GM18858 (cell line): ENCODE data around the gene CCDC18.
"Not testable (repeated sequence)": the region's sequence is repeated elsewhere in the genome, so short reads cannot be mapped to it uniquely, and the experiment has no call there.

Experiments used
- ATAC-seq: cut with Tn5 transposase; IDR thresholded peaks from one replicate; pipeline ENCODE4 v1.9.1; 2021; ENCODE audit not compliant: unreplicated experiment

CCDC18 gene, protein sequence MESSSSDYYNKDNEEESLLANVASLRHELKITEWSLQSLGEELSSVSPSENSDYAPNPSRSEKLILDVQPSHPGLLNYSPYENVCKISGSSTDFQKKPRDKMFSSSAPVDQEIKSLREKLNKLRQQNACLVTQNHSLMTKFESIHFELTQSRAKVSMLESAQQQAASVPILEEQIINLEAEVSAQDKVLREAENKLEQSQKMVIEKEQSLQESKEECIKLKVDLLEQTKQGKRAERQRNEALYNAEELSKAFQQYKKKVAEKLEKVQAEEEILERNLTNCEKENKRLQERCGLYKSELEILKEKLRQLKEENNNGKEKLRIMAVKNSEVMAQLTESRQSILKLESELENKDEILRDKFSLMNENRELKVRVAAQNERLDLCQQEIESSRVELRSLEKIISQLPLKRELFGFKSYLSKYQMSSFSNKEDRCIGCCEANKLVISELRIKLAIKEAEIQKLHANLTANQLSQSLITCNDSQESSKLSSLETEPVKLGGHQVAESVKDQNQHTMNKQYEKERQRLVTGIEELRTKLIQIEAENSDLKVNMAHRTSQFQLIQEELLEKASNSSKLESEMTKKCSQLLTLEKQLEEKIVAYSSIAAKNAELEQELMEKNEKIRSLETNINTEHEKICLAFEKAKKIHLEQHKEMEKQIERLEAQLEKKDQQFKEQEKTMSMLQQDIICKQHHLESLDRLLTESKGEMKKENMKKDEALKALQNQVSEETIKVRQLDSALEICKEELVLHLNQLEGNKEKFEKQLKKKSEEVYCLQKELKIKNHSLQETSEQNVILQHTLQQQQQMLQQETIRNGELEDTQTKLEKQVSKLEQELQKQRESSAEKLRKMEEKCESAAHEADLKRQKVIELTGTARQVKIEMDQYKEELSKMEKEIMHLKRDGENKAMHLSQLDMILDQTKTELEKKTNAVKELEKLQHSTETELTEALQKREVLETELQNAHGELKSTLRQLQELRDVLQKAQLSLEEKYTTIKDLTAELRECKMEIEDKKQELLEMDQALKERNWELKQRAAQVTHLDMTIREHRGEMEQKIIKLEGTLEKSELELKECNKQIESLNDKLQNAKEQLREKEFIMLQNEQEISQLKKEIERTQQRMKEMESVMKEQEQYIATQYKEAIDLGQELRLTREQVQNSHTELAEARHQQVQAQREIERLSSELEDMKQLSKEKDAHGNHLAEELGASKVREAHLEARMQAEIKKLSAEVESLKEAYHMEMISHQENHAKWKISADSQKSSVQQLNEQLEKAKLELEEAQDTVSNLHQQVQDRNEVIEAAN (N-terminal part only)

DNA sequence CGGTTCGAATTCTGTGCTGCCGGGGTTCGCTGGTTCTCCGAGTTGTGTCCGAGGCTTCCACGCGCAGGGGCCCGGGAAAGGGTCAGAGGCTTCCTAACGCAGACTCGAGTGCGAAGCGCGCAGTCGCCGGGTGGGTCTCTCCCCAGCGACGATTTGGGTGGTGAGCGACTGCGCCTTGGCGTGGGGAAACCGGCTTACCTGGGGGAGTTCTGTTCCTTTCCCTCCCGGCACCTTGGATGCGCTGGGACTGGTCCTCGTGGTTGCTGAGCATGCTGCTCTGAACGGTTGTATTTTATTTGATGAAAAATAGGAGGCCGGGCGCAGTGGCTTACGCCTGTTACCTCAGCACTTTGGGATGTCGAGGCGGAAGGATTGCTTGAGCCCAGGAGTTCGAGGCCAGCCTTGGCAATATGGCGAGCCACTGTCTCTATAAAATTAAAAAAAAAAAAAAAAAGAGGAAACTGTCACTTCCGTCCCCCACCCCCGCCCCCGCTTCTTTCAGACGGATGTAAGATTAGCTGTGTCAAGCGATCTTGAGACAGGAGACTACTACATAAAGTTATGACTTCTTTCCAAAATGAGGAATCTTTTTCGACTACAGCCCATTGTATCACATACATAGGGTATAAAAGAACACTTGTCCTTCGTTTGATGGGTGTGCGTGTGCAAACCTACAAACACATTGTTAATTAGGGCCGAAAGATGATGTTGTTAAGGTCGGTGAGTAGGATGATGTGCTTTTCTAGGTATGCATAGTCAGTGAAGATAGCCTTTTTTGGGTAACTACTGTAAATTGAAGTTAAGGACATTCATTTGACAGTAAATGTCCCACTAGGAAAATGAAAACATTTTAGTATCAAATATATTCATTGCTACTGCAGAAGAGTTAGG, at the start of gene CCDC18:
TSS of gene CCDC18 (plus strand) at position 2 of the 891 bp plus-strand sequence. CDS start 2,638 bp downstream, outside the sequence.
- ATAC-seq = no peak

DNA sequence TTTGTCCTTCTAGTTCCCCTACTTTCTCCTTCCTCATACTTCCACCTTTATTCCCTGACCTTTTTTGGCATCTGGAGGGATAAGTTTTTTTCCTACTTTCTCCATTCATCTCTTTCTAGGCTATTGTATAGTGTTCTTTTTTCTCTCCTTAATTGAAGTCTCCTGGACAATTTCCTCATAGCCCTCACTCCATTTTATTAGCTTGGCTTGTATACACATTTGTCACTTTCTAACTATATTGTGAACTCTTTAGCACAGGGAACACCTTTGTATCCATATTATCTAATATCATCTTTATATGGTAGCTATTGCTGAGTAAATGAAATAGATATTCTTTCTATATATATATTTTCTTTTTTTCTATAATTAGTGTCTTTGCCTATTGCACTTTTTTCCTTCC, 47.9 kb upstream of the CCDC18 start:
- ATAC-seq = no peak

DNA sequence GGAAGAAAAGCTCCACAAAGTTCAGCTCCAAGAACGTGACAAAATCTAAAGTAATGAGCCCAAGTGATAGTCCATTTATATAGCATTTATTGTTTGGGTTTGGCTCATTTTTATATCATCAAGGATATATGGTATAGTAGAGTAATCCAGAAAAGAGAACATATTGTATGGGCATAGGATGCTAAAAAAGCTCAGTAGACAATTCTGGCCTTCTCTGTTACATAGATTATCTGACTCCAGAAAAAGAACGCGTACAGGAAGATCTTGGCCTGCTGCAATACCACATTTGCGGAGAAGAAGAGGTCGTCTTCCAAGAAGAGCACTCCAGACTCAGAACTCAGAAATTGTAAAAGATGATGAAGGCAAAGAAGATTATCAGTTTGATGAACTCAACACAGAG, 44.1 kb upstream of the CCDC18 start:
- no peak for ATAC-seq

DNA sequence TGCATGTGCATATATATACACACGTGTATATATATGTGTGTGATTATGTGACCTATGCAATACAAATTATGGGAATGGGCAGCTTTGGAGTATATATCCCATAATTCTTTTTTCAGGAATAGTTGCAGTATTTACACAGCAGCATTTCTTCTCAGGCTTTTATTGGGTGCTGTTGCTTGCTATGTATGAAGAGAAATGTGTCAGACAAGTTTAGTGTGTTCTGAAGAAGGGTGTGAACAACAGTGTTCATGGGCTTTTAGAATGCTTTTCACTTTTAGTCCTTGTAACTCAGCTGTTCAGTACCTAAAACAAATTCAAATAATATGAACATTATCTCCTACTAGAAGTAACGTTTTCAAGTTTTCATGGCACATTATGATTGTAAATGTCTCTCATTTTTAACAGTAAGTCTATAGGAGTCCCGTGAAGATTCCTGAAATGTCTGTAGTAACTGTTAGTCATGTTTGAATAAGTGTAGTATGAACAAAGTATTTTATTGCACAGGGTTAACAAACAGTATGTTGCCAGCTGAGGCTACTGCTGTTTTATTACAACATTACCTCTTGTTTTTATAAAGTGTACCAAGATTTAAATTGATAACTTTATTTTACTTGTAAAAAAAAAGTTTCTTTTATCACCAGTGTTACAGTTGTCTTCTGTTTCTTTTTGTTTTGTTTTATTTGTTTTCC, 42.8 kb upstream of the CCDC18 start:
- ATAC-seq = no peak

DNA sequence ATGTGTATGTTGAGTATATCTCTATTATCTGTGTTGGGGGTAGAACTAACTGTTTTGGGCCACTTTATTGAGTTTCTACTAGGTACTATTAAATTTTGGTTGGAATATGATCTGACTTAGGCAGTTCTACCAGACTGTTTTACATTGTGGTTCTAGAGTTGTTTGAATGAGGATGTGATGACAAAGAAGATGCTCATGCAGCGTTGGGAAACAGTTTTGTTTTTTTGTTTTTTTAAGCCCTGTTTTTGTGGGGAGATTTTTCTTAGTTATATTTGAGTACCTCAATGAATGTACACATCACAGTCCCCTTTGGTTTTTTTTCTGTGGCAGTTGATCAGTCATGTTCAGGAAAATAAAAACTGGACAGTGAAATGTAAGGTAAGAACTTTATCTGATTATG, 40.4 kb upstream of the CCDC18 start:
- no peak for ATAC-seq

DNA sequence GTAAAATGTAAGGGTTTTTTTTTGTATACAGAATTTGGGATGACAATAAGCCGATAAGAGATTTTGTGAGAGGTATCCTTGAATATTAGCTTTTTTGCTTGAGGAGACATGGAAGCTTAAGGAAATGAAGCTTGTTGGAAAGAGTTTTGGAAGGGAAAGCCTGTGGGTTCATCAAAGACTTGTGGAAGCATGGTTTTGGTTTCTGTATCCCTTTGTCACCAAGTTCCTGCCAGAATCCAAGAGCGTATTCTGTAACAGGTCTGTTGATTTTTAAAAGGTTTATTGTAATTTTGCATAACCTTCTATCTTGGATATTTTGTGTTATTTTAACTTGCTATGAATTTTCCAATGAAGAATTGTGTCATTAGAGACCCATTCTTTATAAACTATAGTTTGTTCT, 38.4 kb upstream of the CCDC18 start:
- ATAC-seq = no peak

DNA sequence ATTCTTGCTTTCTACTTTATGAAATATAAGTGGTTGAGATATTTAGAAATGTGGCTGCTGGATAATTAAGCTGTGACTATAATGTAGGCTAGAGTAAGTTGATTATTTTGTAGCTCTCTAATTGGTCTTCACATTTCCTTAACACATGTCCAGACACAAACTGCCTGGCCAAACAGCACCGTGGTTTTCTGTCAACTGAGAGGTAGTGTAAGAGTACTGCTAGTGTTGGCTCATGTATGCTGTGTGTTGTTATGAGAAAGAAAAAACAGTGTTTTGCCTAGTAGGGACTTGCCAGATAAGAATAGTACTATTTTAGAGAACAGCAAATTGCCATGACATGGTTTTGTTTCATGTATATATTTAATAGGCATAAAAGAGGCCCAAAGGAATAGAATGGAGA, 37.4 kb upstream of the CCDC18 start:
- no peak for ATAC-seq

DNA sequence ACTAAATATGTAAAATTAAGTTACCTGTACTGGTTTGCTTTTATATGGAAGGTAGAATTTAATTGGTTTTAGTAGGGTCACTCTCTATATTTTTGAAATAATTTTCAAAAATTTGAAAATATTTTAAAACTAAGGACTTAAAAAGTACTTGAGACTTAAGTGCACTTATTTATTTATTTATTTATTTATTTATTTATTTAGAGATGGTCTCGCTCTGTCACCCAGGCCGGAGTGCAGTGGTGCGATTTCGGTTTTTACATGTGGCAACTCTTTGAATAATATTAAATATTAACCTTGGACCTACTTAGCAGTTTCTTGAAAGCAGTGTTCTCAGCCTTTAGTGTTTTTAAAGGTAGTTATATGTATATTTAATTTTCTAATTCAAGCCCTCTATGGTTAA, 36.8 kb upstream of the CCDC18 start:
- ATAC-seq = no peak

DNA sequence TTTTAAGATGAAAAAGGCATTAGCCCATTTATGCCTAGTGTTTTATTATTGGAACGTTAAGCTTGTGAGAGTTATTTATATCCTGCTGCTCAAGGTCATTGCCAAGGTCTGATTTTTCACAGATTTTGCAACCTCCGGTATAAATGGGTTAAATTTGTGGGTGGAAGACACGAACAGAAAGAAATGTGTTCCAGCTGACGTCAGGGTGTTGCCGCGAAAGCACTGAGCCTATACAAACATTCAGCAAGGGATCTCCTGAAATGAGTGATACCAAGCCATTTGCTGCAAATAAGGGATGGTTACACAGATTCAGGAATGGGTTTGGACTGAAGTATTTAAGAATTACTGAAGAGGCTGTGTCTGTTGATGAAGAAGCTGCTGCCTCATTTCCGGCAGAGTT, 32.5 kb upstream of the CCDC18 start:
- ATAC-seq = no peak

DNA sequence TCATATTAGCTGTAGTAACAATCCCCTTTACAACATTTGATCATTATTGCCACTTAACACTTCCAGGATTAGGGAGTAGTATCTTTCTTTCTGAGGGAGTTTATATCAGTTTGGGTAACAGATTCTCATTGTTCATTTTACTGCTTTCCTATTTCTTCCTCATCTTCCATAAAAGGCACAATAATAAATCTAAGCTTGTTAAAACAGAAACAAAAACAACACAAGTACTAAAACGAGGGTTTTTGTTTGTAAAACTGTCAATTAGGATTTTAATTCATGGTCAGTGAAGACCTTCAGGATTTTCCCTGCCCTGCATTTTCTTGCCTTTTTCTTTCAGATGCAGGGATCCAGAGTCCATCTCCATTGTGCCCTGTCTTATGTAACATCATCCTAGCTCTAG, 29.8 kb upstream of the CCDC18 start:
- no peak for ATAC-seq

DNA sequence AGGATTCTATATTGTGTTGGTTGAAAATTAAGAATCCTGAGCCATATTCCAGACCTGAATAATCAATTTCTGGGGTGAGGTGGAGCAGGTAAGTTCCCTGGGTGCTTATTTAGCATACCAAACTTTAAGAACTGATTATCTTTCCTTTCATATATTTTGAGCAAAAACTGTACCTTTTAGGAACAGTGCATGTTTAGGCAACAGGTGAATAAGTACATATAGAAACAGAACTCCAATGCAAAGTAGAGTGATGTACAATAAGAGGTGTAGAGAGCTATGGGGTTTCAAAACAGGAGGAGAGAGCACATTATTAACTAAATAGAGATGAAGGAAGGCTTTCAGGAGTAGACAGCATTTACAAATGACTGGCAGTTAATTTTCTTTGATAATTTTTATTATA, 29.1 kb upstream of the CCDC18 start:
- ATAC-seq = no peak

DNA sequence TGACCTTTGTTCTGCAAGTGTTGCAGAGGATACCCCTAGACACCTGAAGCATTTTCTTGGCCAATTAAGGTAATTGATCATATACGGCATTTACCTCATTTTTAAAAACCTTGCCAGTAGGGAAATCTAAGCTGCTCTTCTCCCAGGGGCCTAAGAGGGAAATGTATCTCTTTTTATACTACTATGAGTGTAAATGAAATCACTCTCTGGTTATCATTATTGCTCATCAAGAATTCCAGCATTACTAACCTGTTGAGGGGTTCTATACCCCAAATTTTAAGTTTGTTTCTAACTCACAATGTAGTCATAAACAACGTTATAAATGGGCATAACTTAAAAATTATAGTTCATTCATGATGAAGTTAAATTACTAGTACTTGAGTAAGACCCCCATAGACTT, 27.7 kb upstream of the CCDC18 start:
- no peak for ATAC-seq

DNA sequence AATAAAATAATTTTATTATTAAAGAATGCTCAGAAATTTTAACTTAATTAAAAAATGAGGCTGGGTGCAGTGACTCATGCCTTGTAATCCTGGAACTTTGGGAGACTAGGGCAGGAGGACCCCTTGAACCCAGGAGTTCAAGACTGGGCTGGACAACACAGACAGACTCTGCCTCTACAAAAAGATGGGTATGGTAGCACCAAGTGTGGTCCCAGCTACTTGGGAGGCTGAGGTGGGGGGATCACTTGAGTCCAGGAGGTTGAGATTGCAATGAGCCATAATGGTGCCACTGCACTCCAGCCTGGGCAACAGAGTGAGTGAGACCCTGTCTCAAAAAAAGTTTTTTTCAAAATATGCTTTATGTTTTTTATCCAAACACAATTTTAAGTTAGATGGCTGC, 25.6 kb upstream of the CCDC18 start:
- ATAC-seq = no peak

DNA sequence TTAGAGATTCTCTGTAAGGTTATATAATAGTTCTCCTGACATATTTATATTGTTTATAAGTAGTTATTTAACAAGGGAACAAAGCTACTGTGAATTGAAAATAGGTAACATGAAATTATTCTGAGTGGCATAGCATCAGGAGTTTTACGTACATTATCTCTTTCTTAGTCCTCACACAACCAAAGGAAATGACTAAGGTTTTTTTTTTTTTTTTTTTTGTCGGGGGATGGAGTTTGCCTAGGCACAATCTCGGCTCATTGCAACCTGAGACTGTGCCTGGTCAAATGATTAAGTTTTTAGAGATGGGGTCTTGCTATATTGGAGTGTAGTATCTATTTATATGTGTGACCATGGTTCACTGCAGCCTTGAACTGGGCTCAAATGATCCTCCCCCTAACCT, 25.2 kb upstream of the CCDC18 start:
- ATAC-seq = no peak

DNA sequence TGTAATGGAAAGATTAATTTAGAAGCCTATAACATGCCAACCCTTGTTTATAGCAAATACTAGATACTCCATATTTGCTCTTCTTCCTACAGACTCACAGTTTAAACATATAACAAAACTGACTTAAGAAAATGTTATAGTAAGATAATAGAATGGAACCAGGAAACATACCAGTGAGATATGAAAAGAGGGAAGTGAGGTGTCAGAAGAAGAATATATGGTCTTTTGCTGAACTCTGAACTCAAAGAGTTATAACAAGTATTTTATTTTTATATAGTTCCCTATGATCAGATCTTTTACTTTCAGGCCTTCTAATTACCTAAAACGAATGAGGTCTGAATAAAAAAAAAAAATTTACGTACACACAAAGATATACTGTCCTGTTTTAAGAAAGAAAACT, 21.2 kb upstream of the CCDC18 start:
- no peak for ATAC-seq

DNA sequence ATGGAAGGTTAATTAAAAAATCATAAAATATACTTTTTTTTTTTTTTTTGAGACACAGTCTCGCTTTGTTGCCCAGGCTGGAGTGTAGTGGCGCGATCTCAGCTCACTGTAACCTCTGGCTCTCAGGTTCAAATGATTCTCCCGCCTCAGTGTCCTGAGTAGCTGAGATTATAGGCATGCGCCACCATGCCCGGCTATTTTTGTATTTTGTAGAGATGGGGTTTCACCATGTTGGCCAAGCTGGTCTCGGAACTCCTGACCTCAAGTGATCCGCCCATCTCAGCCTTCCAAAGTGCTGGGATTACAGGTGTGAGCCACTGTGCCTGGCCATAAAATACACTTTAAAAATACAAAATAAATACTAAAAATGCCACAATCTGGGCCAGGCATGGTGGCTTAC, 17.2 kb upstream of the CCDC18 start:
- not testable (repeated sequence) for ATAC-seq

DNA sequence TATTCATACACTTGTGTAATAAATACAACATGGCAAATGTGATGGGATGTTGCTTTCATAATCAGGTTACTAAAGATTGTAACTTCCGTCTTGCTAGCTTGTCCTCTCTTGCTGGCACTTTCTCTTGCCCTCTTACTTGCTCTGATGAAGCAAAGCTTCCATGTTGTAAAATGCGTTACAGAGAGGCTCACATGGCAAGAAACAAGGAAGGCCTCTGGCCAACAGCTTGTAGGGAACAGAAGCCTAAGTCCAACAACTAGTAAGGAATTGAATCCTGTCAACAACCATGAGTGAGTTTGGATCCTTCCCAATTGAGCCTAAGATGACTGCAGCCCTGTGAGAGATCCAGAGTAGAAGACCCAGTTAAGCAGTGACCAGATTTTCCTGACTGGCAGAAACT, 15.7 kb upstream of the CCDC18 start:
- no peak for ATAC-seq

DNA sequence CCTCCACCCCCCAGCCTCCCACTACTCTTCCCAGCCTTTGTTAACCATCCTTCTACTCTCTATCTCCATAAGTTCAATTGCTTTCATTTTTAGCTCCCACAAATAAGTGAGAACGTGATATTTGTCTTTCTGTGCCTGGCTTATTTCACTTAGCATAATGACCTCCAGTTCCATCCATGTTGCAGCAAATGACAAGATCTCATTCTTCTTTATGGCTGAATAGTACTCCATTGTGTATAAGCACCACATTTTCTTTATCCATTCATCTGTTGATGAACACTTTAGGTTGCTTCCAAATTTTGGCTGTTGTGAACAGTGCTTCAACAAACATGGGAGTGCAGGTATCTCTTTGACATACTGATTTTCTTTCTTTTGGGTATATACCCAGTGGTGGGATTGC, 14.6 kb upstream of the CCDC18 start:
- ATAC-seq = not testable (repeated sequence)

DNA sequence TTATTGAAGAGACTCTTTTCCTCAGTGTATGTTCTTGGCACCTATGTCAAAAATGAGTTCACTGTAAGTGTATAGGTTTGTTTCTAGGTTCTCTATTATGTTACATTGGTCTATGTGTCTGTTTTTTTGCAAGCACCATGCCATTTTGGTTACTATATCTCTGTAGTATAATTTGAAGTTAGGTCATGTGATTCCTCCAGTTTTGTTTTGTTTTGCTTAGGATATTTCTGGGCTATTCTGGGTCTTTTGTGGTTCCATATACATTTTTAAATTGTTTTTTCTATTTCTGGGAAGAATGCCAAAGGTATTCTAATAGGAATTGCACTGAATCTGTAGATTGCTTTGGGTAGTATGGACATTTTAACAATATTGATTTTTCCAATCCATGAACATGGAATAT, 13.5 kb upstream of the CCDC18 start:
- ATAC-seq = no peak
